GM12878 (cell line): ENCODE data around the gene ETS1. TPM values are rescaled to one million over a fixed set of nuclear protein-coding genes. Genes with fewer than 3 reads are reported as not detected.

Source experiments
- ATAC-seq: fragments of 200-7000 bp; cut with Tn5 transposase; 3 replicates; pipeline ENCODE4 v1.9.1; 2020; ENCODE audit warnings: mild to moderate bottlenecking, moderate library complexity
- BruUV-seq: library from RNA; stranded (reverse); fragments of 400-500 nt; replicated peaks from 2 replicates; lab custom pipeline; 2021; lab: Mats Ljungman, UMichigan
- CTCF ChIA-PET: fragments of 300-600 bp; sonication (Branson Sonifier 250); formaldehyde crosslinking; extraction: SDS; loops from one replicate; lab custom pipeline; 2021; ENCODE audit warnings: inconsistent platforms; lab: Yijun Ruan, JAX
- POLR2A ChIA-PET: fragments of 350-600 bp; formaldehyde crosslinking; extraction: SDS; loops from one replicate; lab custom pipeline; 2021; ENCODE audit warnings: inconsistent platforms; lab: Charles Lee
- RAD21 ChIA-PET: fragments of 300-600 bp; sonication (Branson Sonifier 250); formaldehyde crosslinking; loops from one replicate; lab custom pipeline; 2023; ENCODE audit warnings: antibody characterized with exemption; ENCODE audit not compliant: unreplicated experiment; lab: Charles Lee
- SMC1A ChIA-PET: fragments of 300-600 bp; sonication (Branson Sonifier 250); formaldehyde crosslinking; loops from one replicate; lab custom pipeline; 2023; ENCODE audit not compliant: unreplicated experiment, uncharacterized antibody; lab: Charles Lee
- DNase-seq: peaks from one replicate; pipeline ENCODE4 v3.0.0-alpha.2; 2011; ENCODE audit warnings: low read depth, low spot score
- FAIRE-seq: peaks from 3 replicates; lab custom pipeline; 2011; peaks lifted over from hg19 to GRCh38; lab: Jason Lieb, UNC
- H2AFZ ChIP-seq: 2 replicates; pipeline ENCODE4 v1.6.0; 2011; ENCODE audit warnings: low read depth, low read length, control low read depth; ENCODE audit not compliant: control insufficient read depth
- H3K27ac ChIP-seq: 2 replicates; pipeline ENCODE4 v1.5.1; 2011; ENCODE audit warnings: control low read depth; ENCODE audit not compliant: control insufficient read depth, insufficient read depth
- H3K27me3 ChIP-seq, 2 experiments: replicated peaks in 1 of 2; 2 replicates each; pipeline versions ENCODE4 v1.6.0 to v1.6.1; 2011; ENCODE audit warnings: low read length in 1 of 2; ENCODE audit not compliant: control insufficient read depth in 2 of 2, insufficient read depth in 2 of 2
- H3K36me3 ChIP-seq, 2 experiments: 2 replicates each; pipeline ENCODE4 v1.5.1; 2011; ENCODE audit warnings: low read length in 1 of 2; ENCODE audit not compliant: control insufficient read depth in 2 of 2, insufficient read depth in 2 of 2
- H3K4me1 ChIP-seq: 2 replicates; pipeline ENCODE4 v1.6.1; 2011; ENCODE audit warnings: mild to moderate bottlenecking, low read length, moderate library complexity, mixed read lengths; ENCODE audit not compliant: control insufficient read depth, insufficient read depth
- H3K4me2 ChIP-seq: 2 replicates; pipeline ENCODE4 v1.6.0; 2011; ENCODE audit warnings: control low read depth; ENCODE audit not compliant: control insufficient read depth, insufficient read depth
- H3K4me3 ChIP-seq: fragments of 200-600 bp; sonication (generic); 2 replicates; pipeline ENCODE4 v1.5.1; 2016
- H3K79me2 ChIP-seq: 2 replicates; pipeline ENCODE4 v1.6.0; 2011; ENCODE audit warnings: low read length; ENCODE audit not compliant: control insufficient read depth, insufficient read depth
- H3K9ac ChIP-seq: 2 replicates; pipeline ENCODE4 v1.8.0; 2011; ENCODE audit warnings: low read length, control low read depth, mixed read lengths; ENCODE audit not compliant: control insufficient read depth, insufficient read depth
- H3K9me3 ChIP-seq: replicated peaks from 3 replicates; pipeline ENCODE4 v1.5.1; 2011; ENCODE audit warnings: mild to moderate bottlenecking, low read length; ENCODE audit not compliant: control insufficient read depth, insufficient read depth
- H4K20me1 ChIP-seq: 2 replicates; pipeline ENCODE4 v1.6.0; 2011; ENCODE audit not compliant: control insufficient read depth, insufficient read depth
- HDGF ChIP-seq: fragments of 450-650 bp; IDR thresholded peaks from 2 replicates; pipeline ENCODE4 v1.6.1; 2016; ENCODE audit warnings: antibody characterized with exemption
- IRF4 ChIP-seq: IDR thresholded peaks from 2 replicates; pipeline ENCODE4 v1.6.1; 2011; ENCODE audit warnings: low read depth, low read length
- IRF5 ChIP-seq: fragments of 450-650 bp; IDR thresholded peaks from 2 replicates; pipeline ENCODE4 v1.6.1; 2017; ENCODE audit warnings: borderline replicate concordance
- PAX5 ChIP-seq: IDR thresholded peaks from 2 replicates; pipeline ENCODE4 v1.6.1; 2011; ENCODE audit warnings: low read depth, low read length, borderline replicate concordance
- RB1 ChIP-seq: fragments of 450-650 bp; formaldehyde crosslinking; IDR thresholded peaks from 2 replicates; pipeline ENCODE4 v1.6.1; 2017; ENCODE audit warnings: mild to moderate bottlenecking, borderline replicate concordance
- SMC3 ChIP-seq: IDR thresholded peaks from 2 replicates; pipeline ENCODE4 v1.6.1; 2011; ENCODE audit warnings: low read length, improper control_type of control experiment, borderline replicate concordance
- SREBF2 ChIP-seq: IDR thresholded peaks from 2 replicates; pipeline ENCODE4 v1.6.1; 2012; ENCODE audit warnings: mild to moderate bottlenecking, low read length
- TCF3 ChIP-seq: IDR thresholded peaks from 2 replicates; pipeline ENCODE4 v1.6.1; 2012; ENCODE audit warnings: low read depth, mild to moderate bottlenecking, low read length, borderline replicate concordance; ENCODE audit not compliant: insufficient read depth
- ZNF207 ChIP-seq: fragments of 450-650 bp; IDR thresholded peaks from 2 replicates; pipeline ENCODE4 v1.6.1; 2014; ENCODE audit warnings: antibody characterized with exemption, mild to moderate bottlenecking, borderline replicate concordance
- ZNF384 ChIP-seq: IDR thresholded peaks from 2 replicates; pipeline ENCODE4 v1.6.1; 2012; ENCODE audit warnings: low read depth, mild to moderate bottlenecking, low read length, improper control_type of control experiment, borderline replicate concordance
- WGBS: methylation state at CpG from one replicate; pipeline ENCODE4 v1.1.6; 2016; ENCODE audit warnings: low lambda C conversion rate; ENCODE audit not compliant: insufficient replicate concordance, insufficient coverage; ENCODE audit errors: missing lambda C conversion rate; 5-methylcytosine and 5-hydroxymethylcytosine counted together
- in situ Hi-C: fragments of 300-500 bp; cut with MboI; formaldehyde crosslinking; loops from 9 replicates; pipeline ENCODE4 v1.14.3; 2018; ENCODE audit warnings: mixed read lengths
- intact Hi-C: fragments of 100-400 bp; cut with micrococcal nuclease; formaldehyde crosslinking; loops from one replicate; pipeline ENCODE4 v1.14.2; 2022; ENCODE audit not compliant: unreplicated experiment
- polyA plus RNA-seq, 11 experiments: library from polyadenylated mRNA; depleted of rRNA in 4 of 11; unstranded in 6 of 11; stranded (reverse) in 5 of 11; fragments of >200 nt; fragmentation: Nextera tagmentation in 4 of 11; fragmentation: Illumina TruSeq in 1 of 11; extraction: Ambion mirVana in 4 of 11; extraction: Trizol in 1 of 11; gene quantifications; 1 replicate in 1 of 11; 2 replicates in 10 of 11; pipeline versions ENCODE4 v1.2.1 to v1.2.3, GENCODE V29; 2011 to 2016; ENCODE audit warnings: inconsistent platforms in 2 of 11, missing spikeins in 2 of 11, low read depth in 1 of 11
- total RNA-seq, 4 experiments: library from RNA; depleted of rRNA in 3 of 4; stranded (reverse); fragments of >200 nt in 3 of 4; fragmentation: Illumina TruSeq in 1 of 4; extraction: Trizol in 1 of 4; gene quantifications; 2 replicates each; pipeline versions ENCODE4 v1.2.1 to v1.2.3, GENCODE V29; 2013 to 2021
- TF ChIP-seq, protein P1 (sequence below): IDR thresholded peaks from 2 replicates; pipeline ENCODE4 v1.6.1; 2012; ENCODE audit warnings: low read depth, low read length, improper control_type of control experiment
- TF ChIP-seq, protein P2 (sequence below): fragments of 450-650 bp; IDR thresholded peaks from 2 replicates; pipeline ENCODE4 v1.6.1; 2018; ENCODE audit warnings: borderline replicate concordance, mild to moderate bottlenecking; ENCODE audit not compliant: partially characterized antibody
- TF ChIP-seq, protein P3 (sequence below): IDR thresholded peaks from 2 replicates; pipeline ENCODE4 v1.6.1; 2012; ENCODE audit warnings: mild to moderate bottlenecking, low read depth, low read length

Gene ETS1
- total and polyA plus RNA-seq, 10 of the 15 experiments (the other 5 are each of a cell fraction or from before 2014, with no cell fraction given), result 12.5 to 112 (median 55.5) TPM

- TF ChIP-seq HDGF (no peak), IRF5 (no peak), SREBF2 (no peak), RB1 (no peak), SMC3 (no peak), IRF4 (no peak), ZNF384 (no peak), PAX5 (no peak), ZNF207 (no peak), TCF3 (no peak)
- TF ChIP-seq, protein P1, sequence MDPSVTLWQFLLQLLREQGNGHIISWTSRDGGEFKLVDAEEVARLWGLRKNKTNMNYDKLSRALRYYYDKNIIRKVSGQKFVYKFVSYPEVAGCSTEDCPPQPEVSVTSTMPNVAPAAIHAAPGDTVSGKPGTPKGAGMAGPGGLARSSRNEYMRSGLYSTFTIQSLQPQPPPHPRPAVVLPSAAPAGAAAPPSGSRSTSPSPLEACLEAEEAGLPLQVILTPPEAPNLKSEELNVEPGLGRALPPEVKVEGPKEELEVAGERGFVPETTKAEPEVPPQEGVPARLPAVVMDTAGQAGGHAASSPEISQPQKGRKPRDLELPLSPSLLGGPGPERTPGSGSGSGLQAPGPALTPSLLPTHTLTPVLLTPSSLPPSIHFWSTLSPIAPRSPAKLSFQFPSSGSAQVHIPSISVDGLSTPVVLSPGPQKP, result no peak
- TF ChIP-seq, protein P2, sequence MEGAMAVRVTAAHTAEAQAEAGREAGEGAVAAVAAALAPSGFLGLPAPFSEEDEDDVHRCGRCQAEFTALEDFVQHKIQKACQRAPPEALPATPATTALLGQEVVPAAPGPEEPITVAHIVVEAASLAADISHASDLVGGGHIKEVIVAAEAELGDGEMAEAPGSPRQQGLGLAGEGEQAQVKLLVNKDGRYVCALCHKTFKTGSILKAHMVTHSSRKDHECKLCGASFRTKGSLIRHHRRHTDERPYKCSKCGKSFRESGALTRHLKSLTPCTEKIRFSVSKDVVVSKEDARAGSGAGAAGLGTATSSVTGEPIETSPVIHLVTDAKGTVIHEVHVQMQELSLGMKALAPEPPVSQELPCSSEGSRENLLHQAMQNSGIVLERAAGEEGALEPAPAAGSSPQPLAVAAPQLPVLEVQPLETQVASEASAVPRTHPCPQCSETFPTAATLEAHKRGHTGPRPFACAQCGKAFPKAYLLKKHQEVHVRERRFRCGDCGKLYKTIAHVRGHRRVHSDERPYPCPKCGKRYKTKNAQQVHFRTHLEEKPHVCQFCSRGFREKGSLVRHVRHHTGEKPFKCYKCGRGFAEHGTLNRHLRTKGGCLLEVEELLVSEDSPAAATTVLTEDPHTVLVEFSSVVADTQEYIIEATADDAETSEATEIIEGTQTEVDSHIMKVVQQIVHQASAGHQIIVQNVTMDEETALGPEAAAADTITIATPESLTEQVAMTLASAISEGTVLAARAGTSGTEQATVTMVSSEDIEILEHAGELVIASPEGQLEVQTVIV, result no peak
- TF ChIP-seq, protein P3, sequence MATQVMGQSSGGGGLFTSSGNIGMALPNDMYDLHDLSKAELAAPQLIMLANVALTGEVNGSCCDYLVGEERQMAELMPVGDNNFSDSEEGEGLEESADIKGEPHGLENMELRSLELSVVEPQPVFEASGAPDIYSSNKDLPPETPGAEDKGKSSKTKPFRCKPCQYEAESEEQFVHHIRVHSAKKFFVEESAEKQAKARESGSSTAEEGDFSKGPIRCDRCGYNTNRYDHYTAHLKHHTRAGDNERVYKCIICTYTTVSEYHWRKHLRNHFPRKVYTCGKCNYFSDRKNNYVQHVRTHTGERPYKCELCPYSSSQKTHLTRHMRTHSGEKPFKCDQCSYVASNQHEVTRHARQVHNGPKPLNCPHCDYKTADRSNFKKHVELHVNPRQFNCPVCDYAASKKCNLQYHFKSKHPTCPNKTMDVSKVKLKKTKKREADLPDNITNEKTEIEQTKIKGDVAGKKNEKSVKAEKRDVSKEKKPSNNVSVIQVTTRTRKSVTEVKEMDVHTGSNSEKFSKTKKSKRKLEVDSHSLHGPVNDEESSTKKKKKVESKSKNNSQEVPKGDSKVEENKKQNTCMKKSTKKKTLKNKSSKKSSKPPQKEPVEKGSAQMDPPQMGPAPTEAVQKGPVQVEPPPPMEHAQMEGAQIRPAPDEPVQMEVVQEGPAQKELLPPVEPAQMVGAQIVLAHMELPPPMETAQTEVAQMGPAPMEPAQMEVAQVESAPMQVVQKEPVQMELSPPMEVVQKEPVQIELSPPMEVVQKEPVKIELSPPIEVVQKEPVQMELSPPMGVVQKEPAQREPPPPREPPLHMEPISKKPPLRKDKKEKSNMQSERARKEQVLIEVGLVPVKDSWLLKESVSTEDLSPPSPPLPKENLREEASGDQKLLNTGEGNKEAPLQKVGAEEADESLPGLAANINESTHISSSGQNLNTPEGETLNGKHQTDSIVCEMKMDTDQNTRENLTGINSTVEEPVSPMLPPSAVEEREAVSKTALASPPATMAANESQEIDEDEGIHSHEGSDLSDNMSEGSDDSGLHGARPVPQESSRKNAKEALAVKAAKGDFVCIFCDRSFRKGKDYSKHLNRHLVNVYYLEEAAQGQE, result no peak
- ChIA-PET CTCF (interaction anchor here (0.6 to 0.8 kb wide), 2 partner anchors 163 to 273 kb away, joined by 3 to 4 read pairs; no protein-coding TSS in a partner anchor), SMC1A (interaction anchor here (1.0 to 1.5 kb wide), 2 partner anchors 8 to 11 kb away, joined by 3 to 7 read pairs; no protein-coding TSS in a partner anchor), RAD21 (no interaction called here), POLR2A (no interaction called here)
- Histone ChIP-seq H4K20me1 (no peaks in the 10 kb centered on the region), H3K27me3 (no peaks in the 10 kb centered on the region), H3K4me2 (no peak overlapping the region), H2AFZ (peak overlapping the region; percentile 19), H3K36me3 (no peaks in the 10 kb centered on the region), H3K79me2 (no peaks in the 10 kb centered on the region), H3K4me1 (peaks cover 19% of the 10 kb centered on the region), H3K27ac (no peak overlapping the region), H3K4me3 (no peak overlapping the region), H3K9me3 (no peaks in the 10 kb centered on the region), H3K9ac (no peak overlapping the region)
- intact Hi-C loops (no loop called here), in situ Hi-C loops (no loop called here)
- ATAC-seq, result peak; percentile 22; the same call in 1 of the 3 replicates
- FAIRE-seq, result no peak
- no TSS peak for BruUV-seq
- WGBS, result 24% methylated on average over 11 of the region's 11 CpGs
- no peak for DNase-seq
Measured at GRCh38 chr11:128563942-128564641, 23.3 kb downstream of the ETS1 start.
